Endodermal cell (in vitro differentiated cells): ENCODE data around the gene CX3CR1. TPM values are rescaled to one million over a fixed set of nuclear protein-coding genes. Genes with fewer than 3 reads are reported as not detected.

Experiments
- DNase-seq: peaks from one replicate; pipeline ENCODE4 v3.0.0-alpha.2; 2017
- H3K27ac ChIP-seq: 2 replicates; pipeline ENCODE4 v1.5.1; 2013; ENCODE audit warnings: mild to moderate bottlenecking, low read depth, low read length, moderate library complexity
- H3K27me3 ChIP-seq: 2 replicates; pipeline ENCODE4 v1.6.1; 2013; ENCODE audit warnings: mild to moderate bottlenecking, low read length, moderate library complexity; ENCODE audit not compliant: insufficient read depth, control insufficient read depth, poor library complexity, severe bottlenecking
- H3K36me3 ChIP-seq: 2 replicates; pipeline ENCODE4 v1.7.0; 2013; ENCODE audit warnings: mild to moderate bottlenecking, low read length, moderate library complexity; ENCODE audit not compliant: control insufficient read depth, insufficient read depth
- H3K4me1 ChIP-seq: one replicate; pipeline ENCODE4 v1.7.0; 2013; ENCODE audit warnings: low read length; ENCODE audit not compliant: control insufficient read depth, insufficient read depth
- H3K4me3 ChIP-seq: 2 replicates; pipeline ENCODE4 v1.5.1; 2013; ENCODE audit warnings: mild to moderate bottlenecking, low read length, moderate library complexity
- H3K9ac ChIP-seq: 2 replicates; pipeline ENCODE4 v1.6.1; 2013; ENCODE audit warnings: mild to moderate bottlenecking, low read length, moderate library complexity; ENCODE audit not compliant: poor library complexity, severe bottlenecking; ENCODE audit errors: extremely low read depth
- H3K9me3 ChIP-seq: 2 replicates; pipeline ENCODE4 v1.6.1; 2013; ENCODE audit warnings: mild to moderate bottlenecking, low read length, moderate library complexity; ENCODE audit not compliant: control insufficient read depth
- H3K27ac Mint-ChIP-seq: 2 replicates; pipeline ENCODE4 v1.8.0; 2020; ENCODE audit warnings: mixed read lengths
- H3K27me3 Mint-ChIP-seq: 2 replicates; pipeline ENCODE4 v1.8.0; 2021; ENCODE audit warnings: mild to moderate bottlenecking, mixed read lengths; ENCODE audit not compliant: insufficient read depth
- H3K36me3 Mint-ChIP-seq: 2 replicates; pipeline ENCODE4 v1.8.0; 2020; ENCODE audit warnings: low read depth, mixed read lengths
- H3K4me1 Mint-ChIP-seq: 2 replicates; pipeline ENCODE4 v1.8.0; 2020; ENCODE audit warnings: mixed read lengths
- H3K4me3 Mint-ChIP-seq: 2 replicates; pipeline ENCODE4 v1.8.0; 2020; ENCODE audit warnings: mild to moderate bottlenecking, moderate library complexity, mixed read lengths
- H3K9me3 Mint-ChIP-seq: 2 replicates; pipeline ENCODE4 v1.8.0; 2020; ENCODE audit warnings: mild to moderate bottlenecking, mixed read lengths
- WGBS, 2 experiments: methylation state at CpG; one replicate each; pipeline versions ENCODE4 v1.1.5 to v1.1.7; 2013; ENCODE audit warnings: missing lambda C conversion rate in 2 of 2, mixed read lengths in 1 of 2; ENCODE audit not compliant: insufficient coverage in 1 of 2, insufficient read length in 1 of 2; 5-methylcytosine and 5-hydroxymethylcytosine counted together
- total RNA-seq, 2 donors: library from RNA; stranded (reverse); fragmentation: NEBNext Ultra II Directional in 1 of 2; extraction: Animal tissue kit (Norgen Biotek cat#: 25700) in 1 of 2; gene quantifications; 2 replicates in 1 of 2; 3 replicates in 1 of 2; pipeline ENCODE4 v1.2.1, GENCODE V29; 2021
- TF ChIP-seq, protein P1 (sequence below): fragments of 200-600 bp; sonication (generic); conservative IDR thresholded peaks from 2 replicates; pipeline ENCODE4 v1.5.0; 2021; ENCODE audit warnings: antibody characterized with exemption, mild to moderate bottlenecking

The CX3CR1 gene
- total RNA-seq, 2 donors from 2014 or later = not detected

DNA sequence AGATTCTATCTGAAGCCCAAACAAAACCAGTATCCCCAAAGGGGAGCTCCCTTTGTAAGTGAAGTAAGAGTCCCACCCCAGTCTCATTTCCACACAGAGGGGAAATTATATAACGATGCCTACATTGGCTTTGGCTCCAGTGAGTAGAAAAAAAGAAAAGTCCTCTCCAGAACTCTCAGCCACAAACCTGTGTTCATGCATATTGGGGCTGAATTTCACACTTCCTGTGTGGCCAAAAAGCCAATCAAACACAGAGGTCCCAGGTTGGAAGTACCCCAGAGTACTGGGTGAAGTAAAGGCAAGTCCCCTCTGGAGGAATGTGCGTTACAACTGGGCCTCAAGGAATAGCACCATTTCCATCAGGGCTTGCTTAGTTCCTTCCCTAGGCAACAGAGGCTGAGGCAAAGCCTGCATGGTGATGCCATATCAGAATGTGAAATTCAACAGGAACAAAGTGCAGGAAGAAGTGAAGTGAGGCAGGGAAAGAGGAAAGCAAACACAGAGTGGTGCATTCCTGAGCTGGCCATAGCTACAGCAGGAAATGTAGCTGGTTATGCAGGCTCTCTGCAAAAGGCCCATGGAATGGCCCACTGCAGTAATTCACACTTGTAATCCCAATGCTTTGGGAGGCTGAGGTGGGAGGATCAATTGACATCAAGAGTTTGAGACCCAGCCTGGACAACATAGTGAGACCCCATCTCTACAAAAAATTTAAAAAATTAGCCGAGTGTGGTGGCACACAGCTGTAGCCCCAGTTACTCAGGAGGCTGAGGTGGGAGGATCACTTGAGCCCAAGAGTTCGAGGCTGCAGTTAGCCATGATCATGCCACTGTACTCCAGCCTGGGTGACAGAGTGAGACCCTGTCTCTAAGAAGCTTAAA, 16.6 kb upstream of the CX3CR1 start:
- TF ChIP-seq, protein P1, sequence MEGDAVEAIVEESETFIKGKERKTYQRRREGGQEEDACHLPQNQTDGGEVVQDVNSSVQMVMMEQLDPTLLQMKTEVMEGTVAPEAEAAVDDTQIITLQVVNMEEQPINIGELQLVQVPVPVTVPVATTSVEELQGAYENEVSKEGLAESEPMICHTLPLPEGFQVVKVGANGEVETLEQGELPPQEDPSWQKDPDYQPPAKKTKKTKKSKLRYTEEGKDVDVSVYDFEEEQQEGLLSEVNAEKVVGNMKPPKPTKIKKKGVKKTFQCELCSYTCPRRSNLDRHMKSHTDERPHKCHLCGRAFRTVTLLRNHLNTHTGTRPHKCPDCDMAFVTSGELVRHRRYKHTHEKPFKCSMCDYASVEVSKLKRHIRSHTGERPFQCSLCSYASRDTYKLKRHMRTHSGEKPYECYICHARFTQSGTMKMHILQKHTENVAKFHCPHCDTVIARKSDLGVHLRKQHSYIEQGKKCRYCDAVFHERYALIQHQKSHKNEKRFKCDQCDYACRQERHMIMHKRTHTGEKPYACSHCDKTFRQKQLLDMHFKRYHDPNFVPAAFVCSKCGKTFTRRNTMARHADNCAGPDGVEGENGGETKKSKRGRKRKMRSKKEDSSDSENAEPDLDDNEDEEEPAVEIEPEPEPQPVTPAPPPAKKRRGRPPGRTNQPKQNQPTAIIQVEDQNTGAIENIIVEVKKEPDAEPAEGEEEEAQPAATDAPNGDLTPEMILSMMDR = no peak
- Mint-ChIP-seq H3K36me3 (no peaks in the 10 kb centered on the region), H3K4me3 (no peak overlapping the region), H3K27ac (no peak overlapping the region), H3K4me1 (peaks cover 2% of the 10 kb centered on the region), H3K27me3 (peaks cover 4% of the 10 kb centered on the region), H3K9me3 (peaks cover 13% of the 10 kb centered on the region)
- Histone ChIP-seq H3K4me3 (no peak overlapping the region), H3K9me3 (no peaks in the 10 kb centered on the region), H3K27me3 (no peaks in the 10 kb centered on the region), H3K9ac (no peak overlapping the region), H3K36me3 (no peaks in the 10 kb centered on the region), H3K27ac (no peak overlapping the region), H3K4me1 (no peaks in the 10 kb centered on the region)
- 81 to 92% methylated on average over 2 to 4 of the region's 4 CpGs for WGBS, 2 experiments
- no peak for DNase-seq

DNA sequence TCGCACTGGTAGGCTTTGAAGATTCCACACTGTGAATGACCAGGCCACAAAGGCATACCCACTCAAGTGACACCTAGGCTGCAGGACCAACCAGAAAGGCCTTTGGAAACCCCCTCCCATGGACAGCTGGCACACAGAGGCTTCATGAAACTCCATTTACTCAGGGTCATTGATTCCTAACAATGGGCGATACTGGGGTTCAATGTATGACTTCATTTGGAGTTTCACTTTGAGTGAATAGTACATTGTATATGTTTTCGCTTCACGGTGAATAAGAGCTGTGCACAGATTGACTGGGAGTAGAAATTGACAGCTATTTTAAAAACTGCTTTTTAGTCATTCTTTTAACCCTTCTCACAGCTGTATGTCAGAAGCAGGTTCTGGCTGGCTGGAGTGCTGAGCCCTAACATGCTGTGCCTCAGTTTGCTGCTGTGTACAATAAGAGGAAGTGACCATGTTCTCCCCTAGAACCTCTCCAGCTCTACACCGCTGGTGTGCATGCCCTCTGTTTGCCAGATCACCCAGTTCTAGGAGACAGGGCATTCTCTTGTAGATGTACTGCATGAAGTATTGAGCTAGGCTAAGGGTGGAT, 15.4 kb upstream of the CX3CR1 start:
- H3K9me3 Mint-ChIP-seq = peaks cover 7% of the 10 kb centered on the region
- H3K27me3 Mint-ChIP-seq = peaks cover 4% of the 10 kb centered on the region
- H3K36me3 ChIP-seq = no peaks in the 10 kb centered on the region
- H3K27me3 ChIP-seq = no peaks in the 10 kb centered on the region
- H3K27ac Mint-ChIP-seq = no peak overlapping the region
- H3K4me1 ChIP-seq = no peaks in the 10 kb centered on the region
- no peaks in the 10 kb centered on the region for H3K9me3 ChIP-seq
- H3K9ac ChIP-seq = no peak overlapping the region
- WGBS, 2 experiments = 90% methylated on average over 2 to 5 of the region's 5 CpGs
- no peak overlapping the region for H3K4me3 ChIP-seq
- H3K36me3 Mint-ChIP-seq = no peaks in the 10 kb centered on the region
- no peak for DNase-seq
- TF ChIP-seq, protein P1 = no peak
- peaks cover 7% of the 10 kb centered on the region for H3K4me1 Mint-ChIP-seq
- no peak overlapping the region for H3K4me3 Mint-ChIP-seq
- H3K27ac ChIP-seq = no peak overlapping the region

DNA sequence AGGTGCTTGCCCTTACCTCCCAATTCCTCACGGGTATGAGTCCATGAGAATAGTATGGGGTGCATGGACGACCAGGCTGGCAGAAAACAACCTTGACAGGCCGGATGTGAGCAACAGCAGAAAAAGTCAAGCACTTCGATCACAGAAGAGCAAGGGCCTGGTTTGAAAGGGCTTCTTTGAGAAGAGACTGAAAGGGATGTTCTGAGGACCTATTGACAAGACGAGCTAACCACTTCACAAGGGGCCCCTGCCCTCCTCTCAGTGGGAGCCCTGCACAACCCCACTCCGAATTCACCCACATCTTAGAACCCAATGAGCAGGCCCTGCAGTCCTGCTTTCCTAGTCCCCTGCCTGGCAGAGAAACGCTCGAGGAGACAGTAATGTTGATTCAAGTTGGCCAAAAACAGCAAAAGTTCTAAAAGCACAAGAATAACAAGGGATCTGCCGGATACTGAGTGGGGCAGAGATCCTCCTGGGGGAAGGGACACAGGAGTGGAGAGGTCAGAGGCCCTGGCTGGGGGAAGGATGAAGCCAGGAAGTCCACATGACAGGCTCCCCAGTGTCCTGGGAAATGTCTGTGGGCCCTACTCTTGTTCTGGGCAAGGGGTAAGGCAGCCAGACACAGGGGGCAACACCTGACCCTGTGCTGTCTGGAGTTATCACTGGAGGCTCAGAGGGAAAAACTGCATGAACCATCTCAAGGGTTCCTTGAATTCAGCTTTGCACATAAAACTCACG, 14.8 kb upstream of the CX3CR1 start:
- Mint-ChIP-seq H3K27ac (no peak overlapping the region), H3K4me1 (peaks cover 12% of the 10 kb centered on the region)

More for the DNA sequence above, 14.8 kb upstream of the CX3CR1 start:
- no peak overlapping the region for H3K4me3 Mint-ChIP-seq
- peaks cover under 1% of the 10 kb centered on the region for H3K9me3 Mint-ChIP-seq
- no peaks in the 10 kb centered on the region for H3K36me3 Mint-ChIP-seq
- H3K27me3 Mint-ChIP-seq = peaks cover under 1% of the 10 kb centered on the region
- 85 to 87% methylated on average over 4 to 10 of the region's 10 CpGs for WGBS, 2 experiments
- Histone ChIP-seq H3K9me3 (no peaks in the 10 kb centered on the region), H3K4me3 (no peak overlapping the region), H3K27ac (no peak overlapping the region), H3K36me3 (no peaks in the 10 kb centered on the region), H3K4me1 (no peaks in the 10 kb centered on the region), H3K27me3 (no peaks in the 10 kb centered on the region), H3K9ac (no peak overlapping the region)
- DNase-seq = no peak
- TF ChIP-seq, protein P1 = no peak
